ENCODE results near the gene NR0B2. TPM values are rescaled to one million over a fixed set of nuclear protein-coding genes. Genes with fewer than 3 reads are reported as not detected.

The NR0B2 gene
- polyA plus RNA-seq, 2 of the 4 experiments (the other 2 are of a cell fraction), result not detected

DNA sequence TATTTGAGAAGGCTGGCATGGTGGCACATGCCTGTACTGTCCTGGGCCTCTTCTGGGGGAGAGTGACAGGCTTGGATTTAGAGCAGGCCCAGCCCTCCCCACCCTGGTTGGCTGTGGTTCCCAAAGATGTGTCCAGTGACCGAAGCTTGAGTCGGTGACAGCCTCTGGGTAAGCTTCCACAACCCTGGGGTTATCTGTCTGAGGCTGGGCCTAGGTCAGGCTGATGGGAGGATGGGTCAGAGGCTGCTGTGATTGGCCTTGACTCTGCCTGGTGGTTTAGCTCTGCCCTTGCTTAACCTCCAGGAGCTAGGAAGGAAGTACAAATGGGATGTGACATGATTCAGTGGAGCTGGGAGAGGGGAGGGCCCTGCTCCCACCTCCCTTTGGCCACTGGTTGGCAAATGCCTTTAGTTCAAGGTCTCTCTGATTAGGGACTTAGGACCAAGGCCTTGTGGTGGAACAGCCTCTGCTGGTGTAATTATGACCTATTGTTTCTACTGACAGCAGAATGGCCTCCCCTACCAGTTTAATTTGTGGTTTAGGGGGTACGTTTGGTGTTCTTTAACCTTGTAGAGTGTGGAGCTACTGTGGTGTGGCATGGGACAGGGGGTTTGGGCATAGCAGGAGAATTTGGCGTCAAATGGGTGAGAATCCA lies 24.4 kb upstream of the NR0B2 start:
- Histone ChIP-seq H3K9me3 (no peaks in the 10 kb centered on the region), H3K4me3 (no peak overlapping the region), H3K27ac (no peak overlapping the region), H3K4me2 (no peak overlapping the region), H3K4me1 (no peaks in the 10 kb centered on the region)
- TF ChIP-seq EHF (CRISPR knock-in tag; IDR thresholded peaks at IDR 0.05), result no peak
- TF ChIP-seq MAFK (IDR thresholded peaks at IDR 0.05; ENCODE audit: partially characterized antibody), result no peak
- TF ChIP-seq HEYL (CRISPR knock-in tag; IDR thresholded peaks at IDR 0.05), result no peak
- TF ChIP-seq TFCP2L1 (CRISPR knock-in tag; IDR thresholded peaks at IDR 0.05), result no peak
- no peak for TF ChIP-seq FOXS1 (CRISPR knock-in tag; IDR thresholded peaks at IDR 0.05)
- TF ChIP-seq MAZ (IDR thresholded peaks at IDR 0.05; ENCODE audit: borderline replicate concordance, low read depth, low read length), result no peak
- no peak for TF ChIP-seq POLR2AphosphoS2 (conservative IDR thresholded peaks at IDR 0.05; ENCODE audit: low read length)
- no peak for TF ChIP-seq ZSCAN20 (CRISPR knock-in tag; IDR thresholded peaks at IDR 0.05)
- CTCF ChIA-PET, result interaction anchor here (1.0 to 1.2 kb wide), 3 partner anchors 11 to 29 kb away, joined by 3 to 5 read pairs (median 3); no protein-coding TSS in a partner anchor
- ATAC-seq (peak in 1 of 2 experiments; percentile 15; a peak in 2 of 6 replicates), DNase-seq (ENCODE audit: low read depth in 1 of 2, low spot score in 1 of 2) (no peak), FAIRE-seq (no peak)
- WGBS (ENCODE audit: missing lambda C conversion rate), result 87% methylated on average over 2 of the region's 4 CpGs
- POLR2A ChIA-PET, result no interaction called here

DNA sequence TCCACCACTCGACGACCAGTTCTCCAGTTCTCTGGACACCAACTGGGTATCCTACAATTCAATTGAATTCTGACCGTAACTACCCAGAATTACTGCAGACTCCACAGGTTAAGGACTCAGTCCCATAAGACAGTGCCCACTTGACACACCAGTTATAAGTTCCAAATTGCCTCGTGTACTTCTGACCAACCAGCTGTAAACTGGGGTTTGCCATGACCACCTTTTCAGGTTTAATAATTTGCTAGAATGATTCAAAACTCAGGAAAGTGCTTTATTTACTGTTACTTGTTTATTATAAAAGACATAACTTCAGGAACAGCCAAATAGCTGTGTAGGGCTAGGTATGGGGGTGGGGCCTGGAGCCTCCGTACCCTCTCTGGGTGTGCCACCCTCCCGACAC lies 23.0 kb upstream of the NR0B2 start:
- no peak for TF ChIP-seq NPAS2 (CRISPR knock-in tag; IDR thresholded peaks at IDR 0.05; ENCODE audit: borderline replicate concordance)
- TF ChIP-seq HEYL (CRISPR knock-in tag; IDR thresholded peaks at IDR 0.05), result no peak
- TF ChIP-seq, protein P1, sequence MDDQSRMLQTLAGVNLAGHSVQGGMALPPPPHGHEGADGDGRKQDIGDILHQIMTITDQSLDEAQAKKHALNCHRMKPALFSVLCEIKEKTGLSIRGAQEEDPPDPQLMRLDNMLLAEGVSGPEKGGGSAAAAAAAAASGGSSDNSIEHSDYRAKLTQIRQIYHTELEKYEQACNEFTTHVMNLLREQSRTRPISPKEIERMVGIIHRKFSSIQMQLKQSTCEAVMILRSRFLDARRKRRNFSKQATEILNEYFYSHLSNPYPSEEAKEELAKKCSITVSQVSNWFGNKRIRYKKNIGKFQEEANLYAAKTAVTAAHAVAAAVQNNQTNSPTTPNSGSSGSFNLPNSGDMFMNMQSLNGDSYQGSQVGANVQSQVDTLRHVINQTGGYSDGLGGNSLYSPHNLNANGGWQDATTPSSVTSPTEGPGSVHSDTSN (IDR thresholded peaks at IDR 0.05), result no peak
- TF ChIP-seq HOXB5 (CRISPR knock-in tag; IDR thresholded peaks at IDR 0.05), result no peak
- TF ChIP-seq EHF (CRISPR knock-in tag; IDR thresholded peaks at IDR 0.05), result no peak
- TF ChIP-seq SMC3 (IDR thresholded peaks at IDR 0.05), result no peak
- no peak for TF ChIP-seq JUN (IDR thresholded peaks at IDR 0.05)
- no peak for TF ChIP-seq RCOR1 (IDR thresholded peaks at IDR 0.05; ENCODE audit: low read depth, low read length)
- TF ChIP-seq, protein P2, sequence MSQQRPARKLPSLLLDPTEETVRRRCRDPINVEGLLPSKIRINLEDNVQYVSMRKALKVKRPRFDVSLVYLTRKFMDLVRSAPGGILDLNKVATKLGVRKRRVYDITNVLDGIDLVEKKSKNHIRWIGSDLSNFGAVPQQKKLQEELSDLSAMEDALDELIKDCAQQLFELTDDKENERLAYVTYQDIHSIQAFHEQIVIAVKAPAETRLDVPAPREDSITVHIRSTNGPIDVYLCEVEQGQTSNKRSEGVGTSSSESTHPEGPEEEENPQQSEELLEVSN (IDR thresholded peaks at IDR 0.05; ENCODE audit: borderline replicate concordance, low read depth), result no peak
- TF ChIP-seq GATA3 (IDR thresholded peaks at IDR 0.05; ENCODE audit: borderline replicate concordance), result no peak
- TF ChIP-seq TFCP2L1 (CRISPR knock-in tag; IDR thresholded peaks at IDR 0.05), result no peak
- TF ChIP-seq CHD4 (IDR thresholded peaks at IDR 0.05; ENCODE audit: borderline replicate concordance), result no peak
- no peak for TF ChIP-seq ZFP36 (IDR thresholded peaks at IDR 0.05; ENCODE audit: borderline replicate concordance, partially characterized antibody)
- TF ChIP-seq, protein P3, sequence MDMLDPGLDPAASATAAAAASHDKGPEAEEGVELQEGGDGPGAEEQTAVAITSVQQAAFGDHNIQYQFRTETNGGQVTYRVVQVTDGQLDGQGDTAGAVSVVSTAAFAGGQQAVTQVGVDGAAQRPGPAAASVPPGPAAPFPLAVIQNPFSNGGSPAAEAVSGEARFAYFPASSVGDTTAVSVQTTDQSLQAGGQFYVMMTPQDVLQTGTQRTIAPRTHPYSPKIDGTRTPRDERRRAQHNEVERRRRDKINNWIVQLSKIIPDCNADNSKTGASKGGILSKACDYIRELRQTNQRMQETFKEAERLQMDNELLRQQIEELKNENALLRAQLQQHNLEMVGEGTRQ (IDR thresholded peaks at IDR 0.05), result no peak
- TF ChIP-seq, protein P4, sequence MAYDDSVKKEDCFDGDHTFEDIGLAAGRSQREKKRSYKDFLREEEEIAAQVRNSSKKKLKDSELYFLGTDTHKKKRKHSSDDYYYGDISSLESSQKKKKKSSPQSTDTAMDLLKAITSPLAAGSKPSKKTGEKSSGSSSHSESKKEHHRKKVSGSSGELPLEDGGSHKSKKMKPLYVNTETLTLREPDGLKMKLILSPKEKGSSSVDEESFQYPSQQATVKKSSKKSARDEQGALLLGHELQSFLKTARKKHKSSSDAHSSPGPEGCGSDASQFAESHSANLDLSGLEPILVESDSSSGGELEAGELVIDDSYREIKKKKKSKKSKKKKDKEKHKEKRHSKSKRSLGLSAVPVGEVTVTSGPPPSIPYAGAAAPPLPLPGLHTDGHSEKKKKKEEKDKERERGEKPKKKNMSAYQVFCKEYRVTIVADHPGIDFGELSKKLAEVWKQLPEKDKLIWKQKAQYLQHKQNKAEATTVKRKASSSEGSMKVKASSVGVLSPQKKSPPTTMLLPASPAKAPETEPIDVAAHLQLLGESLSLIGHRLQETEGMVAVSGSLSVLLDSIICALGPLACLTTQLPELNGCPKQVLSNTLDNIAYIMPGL (CRISPR knock-in tag; IDR thresholded peaks at IDR 0.05; ENCODE audit: borderline replicate concordance), result no peak
- TF ChIP-seq CBX8 (IDR thresholded peaks at IDR 0.05), result no peak
- TF ChIP-seq, protein P5, sequence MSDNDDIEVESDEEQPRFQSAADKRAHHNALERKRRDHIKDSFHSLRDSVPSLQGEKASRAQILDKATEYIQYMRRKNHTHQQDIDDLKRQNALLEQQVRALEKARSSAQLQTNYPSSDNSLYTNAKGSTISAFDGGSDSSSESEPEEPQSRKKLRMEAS (IDR thresholded peaks at IDR 0.05), result no peak
- no peak for TF ChIP-seq ESRRA (IDR thresholded peaks at IDR 0.05; ENCODE audit: borderline replicate concordance, low read length)
- ChIA-PET POLR2A (no interaction called here), CTCF (no interaction called here)
- Histone ChIP-seq H3K4me1 (no peaks in the 10 kb centered on the region), H3K4me2 (no peak overlapping the region), H3K9me3 (no peaks in the 10 kb centered on the region), H3K4me3 (no peak overlapping the region), H3K27ac (no peak overlapping the region)
- FAIRE-seq (no peak), DNase-seq (ENCODE audit: low read depth in 1 of 2, low spot score in 1 of 2) (no peak), ATAC-seq (no peak)
- WGBS (ENCODE audit: missing lambda C conversion rate), result 79% methylated on average over 6 of the region's 6 CpGs

Measured in A549 (cell line).